HepG2 (cell line): ENCODE measurements around the gene CCN2. TPM values are rescaled to one million over a fixed set of nuclear protein-coding genes. Genes with fewer than 3 reads are reported as not detected.

ENCODE experiments used
- ARNT ChIP-seq: fragments of 450-650 bp; IDR thresholded peaks from 2 replicates; pipeline ENCODE4 v1.6.1; 2017
- FIP1L1 ChIP-seq: fragments of 200-400 bp; formaldehyde crosslinking; IDR thresholded peaks from 2 replicates; pipeline ENCODE4 v1.6.1; 2018; ENCODE audit warnings: low read depth, mild to moderate bottlenecking, low read length, moderate library complexity, borderline replicate concordance; ENCODE audit not compliant: insufficient read depth
- GPN1 ChIP-seq: sonication (generic); formaldehyde crosslinking; IDR thresholded peaks from 2 replicates; pipeline ENCODE4 v1.5.1; 2020; ENCODE audit warnings: missing genetic modification reagents, borderline replicate concordance
- KLF11 ChIP-seq: IDR thresholded peaks from 2 replicates; pipeline ENCODE4 v1.6.1; 2016; ENCODE audit warnings: missing compliant biosample characterization
- RBM39 ChIP-seq: fragments of 200-400 bp; formaldehyde crosslinking; IDR thresholded peaks from one replicate; pipeline ENCODE4 v1.6.1; 2018; ENCODE audit warnings: antibody characterized with exemption, mild to moderate bottlenecking, low read depth, low read length; ENCODE audit not compliant: poor library complexity, severe bottlenecking
- SOX5 ChIP-seq: IDR thresholded peaks from 2 replicates; pipeline ENCODE4 v1.6.1; 2016; ENCODE audit warnings: borderline replicate concordance
- ZBTB40 ChIP-seq, 2 experiments: fragments of 450-650 bp in 1 of 2; sonication (generic) in 1 of 2; formaldehyde crosslinking in 1 of 2; IDR thresholded peaks; 2 replicates each; pipeline versions ENCODE4 v1.6.1 to v1.8.0; 2016 to 2022; ENCODE audit warnings: antibody characterized with exemption in 1 of 2, mild to moderate bottlenecking in 1 of 2, missing genetic modification reagents in 1 of 2
- ZC3H13 ChIP-seq: sonication (generic); formaldehyde crosslinking; IDR thresholded peaks from 2 replicates; pipeline ENCODE4 v1.8.1; 2023; ENCODE audit warnings: mild to moderate bottlenecking, missing genetic modification reagents, moderate library complexity
- ZHX2 ChIP-seq, 2 experiments: sonication (generic) in 1 of 2; formaldehyde crosslinking in 1 of 2; IDR thresholded peaks; 2 replicates each; pipeline versions ENCODE4 v1.6.1 to v1.9.0; 2014 to 2022; ENCODE audit warnings: antibody characterized with exemption in 1 of 2, borderline replicate concordance in 1 of 2, inconsistent platforms in 1 of 2, low read depth in 1 of 2, missing genetic modification reagents in 1 of 2
- ZNF138 ChIP-seq: sonication (generic); formaldehyde crosslinking; IDR thresholded peaks from 2 replicates; pipeline ENCODE4 v1.5.0; 2020; ENCODE audit warnings: mild to moderate bottlenecking, low read depth, missing genetic modification reagents
- ZNF343 ChIP-seq: sonication (generic); formaldehyde crosslinking; IDR thresholded peaks from 2 replicates; pipeline ENCODE4 v1.4.0; 2020; ENCODE audit warnings: mild to moderate bottlenecking, missing genetic modification reagents
- ZNF382 ChIP-seq: sonication (generic); formaldehyde crosslinking; IDR thresholded peaks from 2 replicates; pipeline ENCODE4 v1.5.0; 2020; ENCODE audit warnings: missing genetic modification reagents, mild to moderate bottlenecking, borderline replicate concordance
- ZNF567 ChIP-seq: sonication (generic); formaldehyde crosslinking; IDR thresholded peaks from 2 replicates; pipeline ENCODE4 v1.8.1; 2023; ENCODE audit warnings: mild to moderate bottlenecking, missing genetic modification reagents, borderline replicate concordance
- ZNF570 ChIP-seq: sonication (generic); formaldehyde crosslinking; IDR thresholded peaks from 2 replicates; pipeline ENCODE4 v1.4.0; 2020; ENCODE audit warnings: mild to moderate bottlenecking, missing genetic modification reagents, borderline replicate concordance
- polyA plus RNA-seq, 8 experiments: library from polyadenylated mRNA; depleted of rRNA in 3 of 8; stranded (reverse) in 7 of 8; unstranded in 1 of 8; fragments of >200 nt; fragmentation: Illumina TruSeq in 4 of 8; extraction: Trizol in 4 of 8; gene quantifications; 2 replicates each; pipeline versions ENCODE4 v1.2.1 to v1.2.3, GENCODE V29; 2011 to 2016; ENCODE audit warnings: low read depth in 4 of 8, missing spikeins in 1 of 8, mixed read lengths in 1 of 8; ENCODE audit not compliant: insufficient read depth in 1 of 8
- total RNA-seq, 5 experiments: library from RNA; depleted of rRNA; stranded (reverse); fragments of >200 nt; fragmentation: Illumina TruSeq; extraction: Trizol; gene quantifications; 2 replicates each; pipeline ENCODE4 v1.2.3, GENCODE V29; 2016; ENCODE audit warnings: low read depth in 1 of 5

The CCN2 gene
- total and polyA plus RNA-seq, 2 of the 13 experiments (the other 11 are each of a cell fraction or from before 2014, with no cell fraction given), result 34.7 to 316 TPM

- TF ChIP-seq FIP1L1 (no peak), SOX5 (CRISPR knock-in tag) (peak; percentile 100), KLF11 (CRISPR knock-in tag) (peak; percentile 88; the same call in 1 of the 2 replicates), ARNT (no peak), ZNF138 (no peak), ZNF567 (CRISPR knock-in tag) (no peak), ZHX2 (IDR thresholded peaks at IDR 0.05; ENCODE audit: low read depth) (no peak), ZHX2 (CRISPR knock-in tag; IDR thresholded peaks at IDR 0.05; ENCODE audit: borderline replicate concordance) (no peak; the same call in 1 of the 2 replicates), RBM39 (no peak), ZNF382 (no peak), ZBTB40 (IDR thresholded peaks at IDR 0.05) (no peak), ZBTB40 (CRISPR knock-in tag; IDR thresholded peaks at IDR 0.05) (no peak), ZNF343 (CRISPR knock-in tag) (no peak), ZNF570 (no peak), ZC3H13 (CRISPR knock-in tag) (no peak), GPN1 (CRISPR knock-in tag) (no peak)
Measured at GRCh38 chr6:131976545-131977061, 25.4 kb upstream of the CCN2 start (continued).
